GM12878 (cell line): ENCODE measurements around the gene JUND. TPM values are rescaled to one million over a fixed set of nuclear protein-coding genes. Genes with fewer than 3 reads are reported as not detected.
A peak's percentile ranks its signal among the peaks of the same experiment; 100 is the strongest.

ENCODE experiments used
- BCL11A ChIP-seq: IDR thresholded peaks from 2 replicates; pipeline ENCODE4 v1.6.1; 2011; ENCODE audit warnings: low read depth, low read length
- BMI1 ChIP-seq: fragments of 450-650 bp; IDR thresholded peaks from 2 replicates; pipeline ENCODE4 v1.6.1; 2016; ENCODE audit warnings: mild to moderate bottlenecking, moderate library complexity, borderline replicate concordance
- CTCF ChIP-seq, 3 experiments: IDR thresholded peaks in 2 of 3; conservative IDR thresholded peaks in 1 of 3; 2 replicates each; pipeline ENCODE4 v1.5.1; 2011; ENCODE audit warnings: low read depth in 3 of 3, low read length in 3 of 3, mild to moderate bottlenecking in 3 of 3, control low read depth in 2 of 3, moderate library complexity in 2 of 3, inconsistent platforms in 1 of 3, mixed read lengths in 1 of 3; ENCODE audit not compliant: control insufficient read depth in 2 of 3, insufficient read depth in 1 of 3; ENCODE audit errors: extremely low read depth in 1 of 3
- EP300 ChIP-seq, 2 experiments: fragments of 150-350 bp in 1 of 2; IDR thresholded peaks; 2 replicates each; pipeline ENCODE4 v1.6.1; 2011 to 2012; ENCODE audit warnings: low read depth in 2 of 2, low read length in 2 of 2, borderline replicate concordance in 1 of 2, improper control_type of control experiment in 1 of 2, inconsistent platforms in 1 of 2; ENCODE audit not compliant: control insufficient read depth in 1 of 2
- FOS ChIP-seq: IDR thresholded peaks from 3 replicates; pipeline ENCODE4 v1.6.1; 2011; ENCODE audit warnings: borderline replicate concordance; ENCODE audit not compliant: insufficient read length; ENCODE audit errors: extremely low read depth
- FOXK2 ChIP-seq: fragments of 450-650 bp; IDR thresholded peaks from 2 replicates; pipeline ENCODE4 v1.6.1; 2017; ENCODE audit warnings: mild to moderate bottlenecking, moderate library complexity
- IRF4 ChIP-seq: IDR thresholded peaks from 2 replicates; pipeline ENCODE4 v1.6.1; 2011; ENCODE audit warnings: low read depth, low read length
- JUNB ChIP-seq: IDR thresholded peaks from 2 replicates; pipeline ENCODE4 v1.6.1; 2016; ENCODE audit warnings: antibody characterized with exemption, mild to moderate bottlenecking
- MYC ChIP-seq: IDR thresholded peaks from 2 replicates; pipeline ENCODE4 v1.6.1; 2011; ENCODE audit warnings: mild to moderate bottlenecking, low read length, moderate library complexity, inconsistent platforms; ENCODE audit not compliant: insufficient read depth, insufficient replicate concordance, insufficient read length, severe bottlenecking
- NR2C1 ChIP-seq: fragments of 450-650 bp; IDR thresholded peaks from 2 replicates; pipeline ENCODE4 v1.6.1; 2017; ENCODE audit warnings: antibody characterized with exemption, mild to moderate bottlenecking, moderate library complexity
- PAX8 ChIP-seq: fragments of 450-650 bp; IDR thresholded peaks from 2 replicates; pipeline ENCODE4 v1.6.1; 2017; ENCODE audit warnings: mild to moderate bottlenecking, moderate library complexity
- POU2F2 ChIP-seq: IDR thresholded peaks from 3 replicates; pipeline ENCODE4 v1.6.1; 2011; ENCODE audit warnings: low read depth, mild to moderate bottlenecking, low read length, borderline replicate concordance
- SMAD1 ChIP-seq: fragments of 450-650 bp; IDR thresholded peaks from 2 replicates; pipeline ENCODE4 v1.6.1; 2018; ENCODE audit warnings: mild to moderate bottlenecking, low read depth; ENCODE audit not compliant: partially characterized antibody
- SMC3 ChIP-seq: IDR thresholded peaks from 2 replicates; pipeline ENCODE4 v1.6.1; 2011; ENCODE audit warnings: low read length, improper control_type of control experiment, borderline replicate concordance
- SP1 ChIP-seq: IDR thresholded peaks from one replicate; pipeline ENCODE4 v1.6.1; 2011; ENCODE audit warnings: low read depth, low read length
- STAT1 ChIP-seq: fragments of 450-650 bp; conservative IDR thresholded peaks from 2 replicates; pipeline ENCODE4 v1.6.1; 2014; ENCODE audit warnings: antibody characterized with exemption, mild to moderate bottlenecking
- ZNF217 ChIP-seq: fragments of 450-650 bp; IDR thresholded peaks from 2 replicates; pipeline ENCODE4 v1.6.1; 2017; ENCODE audit warnings: antibody characterized with exemption, mild to moderate bottlenecking
- ZNF622 ChIP-seq: fragments of 450-650 bp; IDR thresholded peaks from 2 replicates; pipeline ENCODE4 v1.6.1; 2017; ENCODE audit warnings: mild to moderate bottlenecking, inconsistent platforms
- polyA plus RNA-seq, 11 experiments: library from polyadenylated mRNA; depleted of rRNA in 4 of 11; unstranded in 6 of 11; stranded (reverse) in 5 of 11; fragments of >200 nt; fragmentation: Nextera tagmentation in 4 of 11; fragmentation: Illumina TruSeq in 1 of 11; extraction: Ambion mirVana in 4 of 11; extraction: Trizol in 1 of 11; gene quantifications; 1 replicate in 1 of 11; 2 replicates in 10 of 11; pipeline versions ENCODE4 v1.2.1 to v1.2.3, GENCODE V29; 2011 to 2016; ENCODE audit warnings: inconsistent platforms in 2 of 11, missing spikeins in 2 of 11, low read depth in 1 of 11
- total RNA-seq, 4 experiments: library from RNA; depleted of rRNA in 3 of 4; stranded (reverse); fragments of >200 nt in 3 of 4; fragmentation: Illumina TruSeq in 1 of 4; extraction: Trizol in 1 of 4; gene quantifications; 2 replicates each; pipeline versions ENCODE4 v1.2.1 to v1.2.3, GENCODE V29; 2013 to 2021
- TF ChIP-seq, protein P1 (sequence below): fragments of 450-650 bp; IDR thresholded peaks from 2 replicates; pipeline ENCODE4 v1.6.1; 2017; ENCODE audit warnings: mild to moderate bottlenecking, moderate library complexity
- TF ChIP-seq, protein P2 (sequence below): IDR thresholded peaks from 2 replicates; pipeline ENCODE4 v1.6.1; 2011; ENCODE audit warnings: mild to moderate bottlenecking, low read depth, low read length, moderate library complexity; ENCODE audit not compliant: insufficient replicate concordance
- TF ChIP-seq, protein P3 (sequence below): IDR thresholded peaks from 2 replicates; pipeline ENCODE4 v1.6.1; 2012; ENCODE audit warnings: low read length, inconsistent platforms

Gene JUND
- total and polyA plus RNA-seq, 10 of the 15 experiments (the other 5 are each of a cell fraction or from before 2014, with no cell fraction given): 7.4 to 164 (median 18.8) TPM

DNA sequence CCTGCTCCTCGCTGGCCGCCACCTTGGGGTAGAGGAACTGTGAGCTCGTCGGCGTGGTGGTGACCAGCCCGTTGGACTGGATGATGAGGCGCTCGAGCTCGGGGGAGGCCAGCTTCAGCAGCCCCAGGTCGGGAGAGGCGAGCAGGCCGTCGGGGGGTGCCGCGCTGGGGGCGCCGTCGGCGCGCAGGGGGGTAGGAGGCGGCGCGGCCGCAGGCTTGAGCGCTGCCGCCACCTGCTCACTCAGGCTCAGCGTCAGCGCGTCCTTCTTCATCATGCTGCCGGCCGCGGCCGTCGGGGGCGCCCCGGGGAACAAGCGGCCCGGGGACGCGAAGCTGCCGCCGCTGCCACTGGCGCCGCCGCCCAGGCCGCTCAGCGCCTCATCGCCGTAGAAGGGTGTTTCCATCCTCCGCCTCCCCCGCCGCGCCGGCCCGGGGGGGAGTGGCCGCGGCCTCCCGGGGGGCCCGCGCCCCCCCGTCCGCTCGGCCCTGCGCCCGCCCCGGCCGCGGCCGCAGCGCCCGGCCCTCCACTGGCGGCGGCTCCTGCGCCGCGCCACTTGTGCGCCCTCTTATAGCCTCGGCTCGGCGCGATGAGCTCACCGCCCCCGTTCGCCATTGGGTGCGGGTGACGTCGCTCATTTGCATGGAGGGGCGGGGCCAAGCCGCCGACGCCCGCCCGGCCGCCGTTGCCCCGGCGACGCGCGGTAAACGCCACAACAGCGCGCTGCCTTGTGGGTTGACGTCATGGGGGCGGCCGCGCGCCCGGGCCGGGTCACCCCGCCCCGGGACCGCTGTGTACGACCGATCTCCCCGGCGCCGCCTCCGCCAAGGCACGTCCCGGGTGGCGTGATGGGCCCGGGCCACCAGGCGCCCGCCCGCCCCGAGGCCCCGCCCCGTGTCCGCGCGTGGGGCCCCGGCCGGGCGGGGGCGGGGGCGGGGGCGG is at the start of gene JUND (continued):
- TF ChIP-seq, protein P1, sequence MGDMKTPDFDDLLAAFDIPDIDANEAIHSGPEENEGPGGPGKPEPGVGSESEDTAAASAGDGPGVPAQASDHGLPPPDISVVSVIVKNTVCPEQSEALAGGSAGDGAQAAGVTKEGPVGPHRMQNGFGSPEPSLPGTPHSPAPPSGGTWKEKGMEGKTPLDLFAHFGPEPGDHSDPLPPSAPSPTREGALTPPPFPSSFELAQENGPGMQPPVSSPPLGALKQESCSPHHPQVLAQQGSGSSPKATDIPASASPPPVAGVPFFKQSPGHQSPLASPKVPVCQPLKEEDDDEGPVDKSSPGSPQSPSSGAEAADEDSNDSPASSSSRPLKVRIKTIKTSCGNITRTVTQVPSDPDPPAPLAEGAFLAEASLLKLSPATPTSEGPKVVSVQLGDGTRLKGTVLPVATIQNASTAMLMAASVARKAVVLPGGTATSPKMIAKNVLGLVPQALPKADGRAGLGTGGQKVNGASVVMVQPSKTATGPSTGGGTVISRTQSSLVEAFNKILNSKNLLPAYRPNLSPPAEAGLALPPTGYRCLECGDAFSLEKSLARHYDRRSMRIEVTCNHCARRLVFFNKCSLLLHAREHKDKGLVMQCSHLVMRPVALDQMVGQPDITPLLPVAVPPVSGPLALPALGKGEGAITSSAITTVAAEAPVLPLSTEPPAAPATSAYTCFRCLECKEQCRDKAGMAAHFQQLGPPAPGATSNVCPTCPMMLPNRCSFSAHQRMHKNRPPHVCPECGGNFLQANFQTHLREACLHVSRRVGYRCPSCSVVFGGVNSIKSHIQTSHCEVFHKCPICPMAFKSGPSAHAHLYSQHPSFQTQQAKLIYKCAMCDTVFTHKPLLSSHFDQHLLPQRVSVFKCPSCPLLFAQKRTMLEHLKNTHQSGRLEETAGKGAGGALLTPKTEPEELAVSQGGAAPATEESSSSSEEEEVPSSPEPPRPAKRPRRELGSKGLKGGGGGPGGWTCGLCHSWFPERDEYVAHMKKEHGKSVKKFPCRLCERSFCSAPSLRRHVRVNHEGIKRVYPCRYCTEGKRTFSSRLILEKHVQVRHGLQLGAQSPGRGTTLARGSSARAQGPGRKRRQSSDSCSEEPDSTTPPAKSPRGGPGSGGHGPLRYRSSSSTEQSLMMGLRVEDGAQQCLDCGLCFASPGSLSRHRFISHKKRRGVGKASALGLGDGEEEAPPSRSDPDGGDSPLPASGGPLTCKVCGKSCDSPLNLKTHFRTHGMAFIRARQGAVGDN: peak; percentile 82
- TF ChIP-seq ZNF217 (no peak), BMI1 (peak; percentile 92), STAT1 (no peak), ZNF622 (no peak), BCL11A (no peak; the same call in 1 of the 2 replicates), FOXK2 (no peak), SMC3 (no peak), POU2F2 (peak; percentile 95), EP300 (IDR thresholded peaks at IDR 0.05; ENCODE audit: borderline replicate concordance in 1 of 2, control insufficient read depth in 1 of 2, low read depth in 2 of 2, low read length in 2 of 2) (peak; percentile 69 to 97; a peak in 3 of 4 replicates), SMAD1 (no peak), IRF4 (no peak), FOS (no peak), MYC (no peak), CTCF (IDR thresholded peaks at IDR 0.05 in 2 of 3, conservative IDR thresholded peaks at IDR 0.05 in 1 of 3; ENCODE audit: control insufficient read depth in 2 of 3, extremely low read depth in 1 of 3, insufficient read depth in 1 of 3, low read depth in 3 of 3, low read length in 3 of 3) (peak in 1 of 3 experiments; percentile 12; a peak in 1 of 6 replicates), PAX8 (no peak), SP1 (peak; percentile 84), JUNB (no peak), NR2C1 (peak; percentile 66)
- TF ChIP-seq, protein P2, sequence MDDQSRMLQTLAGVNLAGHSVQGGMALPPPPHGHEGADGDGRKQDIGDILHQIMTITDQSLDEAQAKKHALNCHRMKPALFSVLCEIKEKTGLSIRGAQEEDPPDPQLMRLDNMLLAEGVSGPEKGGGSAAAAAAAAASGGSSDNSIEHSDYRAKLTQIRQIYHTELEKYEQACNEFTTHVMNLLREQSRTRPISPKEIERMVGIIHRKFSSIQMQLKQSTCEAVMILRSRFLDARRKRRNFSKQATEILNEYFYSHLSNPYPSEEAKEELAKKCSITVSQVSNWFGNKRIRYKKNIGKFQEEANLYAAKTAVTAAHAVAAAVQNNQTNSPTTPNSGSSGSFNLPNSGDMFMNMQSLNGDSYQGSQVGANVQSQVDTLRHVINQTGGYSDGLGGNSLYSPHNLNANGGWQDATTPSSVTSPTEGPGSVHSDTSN: peak; percentile 84
- TF ChIP-seq, protein P3, sequence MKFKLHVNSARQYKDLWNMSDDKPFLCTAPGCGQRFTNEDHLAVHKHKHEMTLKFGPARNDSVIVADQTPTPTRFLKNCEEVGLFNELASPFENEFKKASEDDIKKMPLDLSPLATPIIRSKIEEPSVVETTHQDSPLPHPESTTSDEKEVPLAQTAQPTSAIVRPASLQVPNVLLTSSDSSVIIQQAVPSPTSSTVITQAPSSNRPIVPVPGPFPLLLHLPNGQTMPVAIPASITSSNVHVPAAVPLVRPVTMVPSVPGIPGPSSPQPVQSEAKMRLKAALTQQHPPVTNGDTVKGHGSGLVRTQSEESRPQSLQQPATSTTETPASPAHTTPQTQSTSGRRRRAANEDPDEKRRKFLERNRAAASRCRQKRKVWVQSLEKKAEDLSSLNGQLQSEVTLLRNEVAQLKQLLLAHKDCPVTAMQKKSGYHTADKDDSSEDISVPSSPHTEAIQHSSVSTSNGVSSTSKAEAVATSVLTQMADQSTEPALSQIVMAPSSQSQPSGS: peak; percentile 99
